GM18873 (cell line): Measurements from ENCODE around the gene NPNT.

Experiments
- ATAC-seq: cut with Tn5 transposase; IDR thresholded peaks from one replicate; pipeline ENCODE4 v1.9.1; 2021; ENCODE audit warnings: mild to moderate bottlenecking, moderate library complexity, moderate number of reproducible peaks; ENCODE audit not compliant: unreplicated experiment, low FRiP score

Gene NPNT

DNA sequence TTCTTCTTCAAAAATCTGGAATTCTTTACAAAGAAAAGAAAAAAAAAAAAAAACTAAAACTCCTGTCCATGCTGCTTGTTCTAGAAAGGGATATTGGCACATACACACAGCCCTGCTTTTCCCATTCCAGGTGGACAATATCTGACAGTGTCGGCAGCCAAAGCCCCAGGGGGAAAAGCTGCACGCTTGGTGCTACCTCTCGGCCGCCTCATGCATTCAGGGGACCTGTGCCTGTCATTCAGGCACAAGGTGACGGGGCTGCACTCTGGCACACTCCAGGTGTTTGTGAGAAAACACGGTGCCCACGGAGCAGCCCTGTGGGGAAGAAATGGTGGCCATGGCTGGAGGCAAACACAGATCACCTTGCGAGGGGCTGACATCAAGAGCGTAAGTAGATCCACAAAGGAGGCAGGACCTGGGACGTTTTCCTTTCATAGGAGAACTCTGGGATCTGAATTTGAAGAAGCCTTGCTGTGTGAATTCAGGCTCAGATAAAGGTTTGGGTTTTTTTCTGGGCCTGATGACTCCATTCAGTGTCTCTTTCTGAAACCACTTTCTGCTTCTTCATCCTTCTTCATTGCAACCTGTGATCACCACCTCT, 71.9 kb downstream of the NPNT start:
- ATAC-seq, result no peak

GRCh38 chr4:105969575-105969974, 74.3 kb downstream of the NPNT start:
- no peak for ATAC-seq

DNA sequence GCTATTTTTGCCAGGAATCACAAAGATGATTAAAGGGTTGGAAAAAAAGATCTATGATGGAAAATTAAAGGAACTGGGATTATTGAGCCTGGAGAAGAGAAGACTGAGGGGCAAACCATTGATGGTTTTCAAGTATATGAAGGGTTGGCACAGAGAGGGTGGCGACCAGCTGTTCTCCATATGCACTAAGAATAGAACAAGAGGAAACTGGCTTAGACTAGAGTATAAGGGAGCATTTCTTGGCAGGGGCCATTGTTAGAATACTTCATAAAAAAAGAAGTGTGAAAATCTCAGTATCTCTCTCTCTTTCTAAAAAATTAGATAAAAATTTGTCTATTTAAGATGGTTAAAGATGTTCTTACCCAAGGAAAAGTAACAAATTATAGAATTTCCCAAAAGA, 75.1 kb downstream of the NPNT start:
- ATAC-seq, result no peak

DNA sequence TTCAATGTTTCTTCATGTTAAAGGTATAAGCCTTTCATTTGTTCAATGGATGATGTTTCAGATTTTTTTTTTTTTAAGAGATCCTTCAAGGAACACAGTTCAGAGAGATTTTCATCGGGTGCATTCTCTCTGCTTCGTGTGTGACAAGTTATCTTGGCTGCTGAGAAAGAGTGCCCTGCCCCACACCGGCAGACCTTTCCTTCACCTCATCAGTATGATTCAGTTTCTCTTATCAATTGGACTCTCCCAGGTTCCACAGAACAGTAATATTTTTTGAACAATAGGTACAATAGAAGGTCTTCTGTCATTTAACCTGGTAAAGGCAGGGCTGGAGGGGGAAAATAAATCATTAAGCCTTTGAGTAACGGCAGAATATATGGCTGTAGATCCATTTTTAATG, 75.8 kb downstream of the NPNT start:
- no peak for ATAC-seq

- no peak for ATAC-seq
Observed at GRCh38 chr4:105972946-105973621, 77.8 kb downstream of the NPNT start.

DNA sequence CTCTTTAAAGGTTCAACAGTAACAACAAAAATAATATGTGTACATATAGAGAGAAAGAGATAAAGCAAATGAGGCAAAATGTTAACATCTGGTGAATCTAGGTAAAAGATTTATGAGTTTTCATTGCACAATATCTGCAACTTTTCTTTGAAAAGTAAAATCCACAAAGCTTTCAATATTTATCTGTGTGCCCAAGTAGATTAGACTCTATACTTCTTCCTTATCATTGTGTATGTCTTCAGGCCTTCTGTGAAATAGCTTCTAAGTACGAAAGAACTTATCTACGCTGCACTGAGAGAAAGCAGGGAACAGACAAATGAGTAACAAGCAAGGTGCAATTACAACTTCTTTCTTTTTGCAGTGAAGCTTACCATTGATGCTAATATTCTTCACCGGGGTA, 81.6 kb downstream of the NPNT start:
- ATAC-seq, result no peak

- ATAC-seq, result no peak
Observed at GRCh38 chr4:105978684-105979296, 83.5 kb downstream of the NPNT start.

DNA sequence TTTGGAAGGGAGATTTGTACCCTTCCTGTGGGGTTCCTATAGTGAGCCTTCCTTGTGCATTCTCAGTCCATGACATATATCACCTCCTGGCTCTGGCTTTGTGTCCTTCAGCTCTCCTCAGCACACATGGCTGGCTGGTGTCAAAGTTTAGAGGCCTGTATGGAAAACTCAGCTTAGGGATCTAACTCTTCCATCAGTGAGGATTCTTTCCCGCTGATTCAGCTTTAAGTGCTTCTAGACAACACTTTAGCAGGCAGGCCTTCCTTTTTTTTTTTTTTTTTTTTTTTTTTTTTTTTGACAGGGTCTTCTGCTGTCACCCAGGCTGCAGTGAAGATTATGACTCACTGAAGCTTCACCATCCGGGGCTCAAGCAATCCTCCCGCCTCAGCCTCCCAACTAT, 84.2 kb downstream of the NPNT start:
- ATAC-seq, result no peak

DNA sequence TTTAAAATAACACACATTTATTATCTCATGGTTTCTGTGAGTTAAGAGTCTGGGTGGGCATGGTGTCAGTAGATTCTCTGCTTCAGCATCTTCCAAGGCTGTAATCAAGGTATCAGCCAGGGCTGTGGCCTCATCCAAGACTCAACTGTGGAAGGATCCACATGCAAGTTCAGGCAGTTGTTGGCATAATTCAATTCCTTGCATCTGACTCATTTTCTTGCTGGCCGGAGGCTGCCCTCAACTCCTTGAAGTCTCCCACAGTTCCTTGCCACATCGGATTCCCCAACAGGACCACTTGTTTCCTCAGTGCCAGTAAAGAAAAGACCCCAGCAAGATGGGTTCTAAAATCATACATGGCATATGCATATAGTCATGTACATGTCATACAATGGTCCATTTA, 93.4 kb downstream of the NPNT start:
- ATAC-seq, result no peak

DNA sequence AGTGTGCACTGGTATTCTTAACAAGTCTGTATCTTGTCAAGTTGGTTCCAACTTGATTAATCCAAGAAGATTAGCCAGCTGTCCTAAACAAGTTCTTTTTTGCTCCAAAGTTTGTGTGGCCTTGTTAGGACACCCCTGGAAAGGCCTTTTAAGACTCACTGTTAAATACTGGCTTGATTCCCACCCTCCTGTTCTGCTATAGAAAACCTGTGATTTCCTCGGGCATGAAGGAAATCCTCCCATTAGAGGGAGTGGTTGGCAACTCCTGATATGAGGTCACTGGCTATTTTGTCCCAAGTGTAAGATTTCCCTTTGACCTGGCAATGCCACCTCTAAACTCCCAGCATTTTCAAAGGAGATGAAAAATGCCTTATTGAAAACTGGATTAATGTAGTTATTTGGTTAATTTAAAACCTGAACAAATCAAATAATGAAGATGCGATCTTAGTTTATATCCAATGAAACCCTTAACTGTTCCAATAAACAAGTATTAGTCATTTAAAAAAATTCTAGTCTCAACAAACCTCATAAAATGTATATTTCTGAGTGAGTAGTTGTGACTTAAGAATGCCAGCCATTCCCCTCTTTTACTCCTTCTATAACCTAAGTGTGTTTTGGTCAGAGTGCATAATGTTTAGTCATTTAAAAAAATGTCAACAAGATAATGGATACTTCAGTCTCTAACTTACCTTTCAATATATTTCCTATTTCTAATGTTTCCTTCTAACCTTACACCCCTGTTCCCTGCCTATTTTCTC, 94.4 kb downstream of the NPNT start:
- no peak for ATAC-seq

- no peak for ATAC-seq
Observed at GRCh38 chr4:105990933-105991332, 95.7 kb downstream of the NPNT start.

- ATAC-seq, result no peak
Observed at GRCh38 chr4:105991726-105992125, 96.5 kb downstream of the NPNT start.

DNA sequence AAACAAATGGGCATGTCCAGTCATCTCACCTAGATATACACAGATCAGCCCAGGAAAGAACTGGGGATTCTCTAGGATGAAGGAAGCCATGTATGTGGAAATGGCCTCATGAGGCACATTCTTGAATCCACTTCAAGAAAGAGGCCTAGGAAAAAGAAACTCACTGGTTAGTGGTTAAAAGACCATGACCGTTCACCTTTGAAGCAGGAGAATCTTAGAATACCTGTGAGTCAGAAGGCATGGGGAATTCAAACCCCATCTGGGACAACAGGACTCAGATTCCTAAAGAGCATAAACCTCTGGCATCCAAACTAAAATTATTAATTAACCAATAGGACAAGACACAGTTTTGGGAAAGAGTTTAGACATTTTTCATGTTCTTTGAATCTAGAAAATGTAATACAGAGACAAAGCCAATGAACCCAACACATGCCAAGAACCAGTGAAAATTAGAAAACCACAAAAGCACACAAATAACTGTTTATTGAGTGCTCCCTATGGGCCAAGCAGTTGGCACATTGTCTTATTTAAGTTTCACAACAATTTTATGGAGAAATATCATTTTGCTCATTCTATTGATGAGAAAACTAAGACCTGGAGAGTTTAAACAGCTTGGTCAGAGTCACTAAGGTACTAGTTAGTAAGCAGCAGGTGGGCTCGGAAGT, 97.5 kb downstream of the NPNT start:
- ATAC-seq, result no peak

GRCh38 chr4:105994061-105994460, 98.8 kb downstream of the NPNT start:
- ATAC-seq, result no peak

- no peak for ATAC-seq
Observed at GRCh38 chr4:105994841-105995501, 99.7 kb downstream of the NPNT start.

DNA sequence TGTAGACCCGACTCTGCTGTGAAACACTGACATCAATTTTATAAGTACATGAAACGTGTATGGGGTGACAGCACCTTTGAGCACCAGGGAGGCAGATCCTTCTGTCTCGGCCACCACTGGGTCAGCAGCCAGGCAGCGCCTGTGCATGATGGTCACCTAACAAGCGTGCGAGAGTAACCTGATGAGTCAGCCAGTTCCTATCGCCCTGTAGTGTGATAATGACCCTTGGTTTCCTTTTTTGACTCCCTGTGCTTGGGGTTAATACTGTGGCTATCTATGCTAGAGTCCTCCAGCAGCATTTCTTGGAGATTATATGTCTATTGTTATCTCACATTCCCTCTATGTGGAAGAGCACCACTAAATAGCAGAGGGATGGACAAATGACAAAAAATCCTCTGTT, 101.6 kb downstream of the NPNT start:
- no peak for ATAC-seq

- no peak for ATAC-seq
Observed at GRCh38 chr4:105998171-105999063, 103.1 kb downstream of the NPNT start.

- ATAC-seq, result no peak
Observed at GRCh38 chr4:106002994-106003393, 107.7 kb downstream of the NPNT start.

GRCh38 chr4:106010761-106011160, 115.5 kb downstream of the NPNT start:
- no peak for ATAC-seq
